ENCODE measurements around the gene TBCEL.

TBCEL gene

DNA sequence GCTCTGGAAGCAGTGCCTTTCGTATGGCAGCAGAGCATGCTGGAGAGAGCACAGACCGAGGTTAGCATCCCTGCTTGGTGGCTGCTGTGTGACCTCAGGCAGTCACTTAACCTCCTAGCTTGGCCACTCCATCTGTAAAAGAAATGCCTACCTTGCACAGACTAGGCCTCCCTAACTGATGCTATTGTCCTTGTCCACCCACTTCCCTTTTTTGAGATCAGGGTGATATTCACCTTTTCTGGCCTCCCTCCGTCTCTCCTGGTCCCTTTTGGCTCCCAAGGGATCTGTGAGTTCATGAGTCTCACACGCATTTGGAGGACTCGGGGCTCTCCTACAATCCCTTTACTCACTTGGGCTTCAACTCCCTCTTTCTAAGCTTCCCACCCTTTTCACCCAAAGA is 114.4 kb downstream of the TBCEL start:
- DNase-seq (ENCODE audit: low spot score) = no peak

DNA sequence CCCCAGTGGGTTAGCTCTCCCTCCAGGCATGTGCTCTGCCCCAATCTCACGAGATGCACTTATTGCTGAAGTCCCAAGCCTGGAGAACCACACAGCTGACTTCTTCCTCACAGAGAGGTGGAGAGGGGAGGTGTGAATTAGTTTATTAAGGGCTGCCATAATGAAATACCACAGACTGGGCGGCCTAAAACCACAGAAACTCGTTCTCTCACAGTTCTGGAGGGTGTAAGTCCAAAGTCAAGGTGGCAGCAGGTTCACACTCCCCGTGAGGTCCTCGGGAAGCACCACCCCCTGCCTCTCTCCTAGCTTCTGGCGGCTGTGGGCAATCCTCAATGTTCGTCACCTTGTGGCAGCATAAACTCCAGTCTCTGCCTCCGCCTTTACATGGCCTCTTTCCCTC is 116.5 kb downstream of the TBCEL start:
- no peak for DNase-seq (ENCODE audit: low spot score)

Data from cerebellar cortex (tissue), 1 donor.